BE2C (cell line): Measurements from ENCODE around the gene ENAH.

ENCODE experiments used
- DNase-seq: peaks from one replicate; pipeline ENCODE4 v3.0.0-alpha.2; 2020
- H3K27me3 ChIP-seq: fragments of 250-450 bp; sonication (Bioruptor Pico); 2 replicates; pipeline ENCODE4 v1.5.1; 2020; ENCODE audit warnings: mild to moderate bottlenecking
- H3K36me3 ChIP-seq: fragments of 250-450 bp; sonication (Bioruptor Pico); 2 replicates; pipeline ENCODE4 v1.5.1; 2020; ENCODE audit warnings: mild to moderate bottlenecking
- H3K4me1 ChIP-seq: fragments of 250-450 bp; sonication (Bioruptor Pico); 2 replicates; pipeline ENCODE4 v1.5.1; 2020
- H3K4me3 ChIP-seq: 2 replicates; pipeline ENCODE4 v1.5.1; 2011; ENCODE audit warnings: low read depth, low read length
- H3K9me3 ChIP-seq: fragments of 250-450 bp; sonication (Bioruptor Pico); 2 replicates; pipeline ENCODE4 v1.5.1; 2020
- CTCF ChIP-seq: IDR thresholded peaks from 2 replicates; pipeline ENCODE4 v1.5.1; 2012; ENCODE audit warnings: mild to moderate bottlenecking, low read depth, low read length

Gene ENAH

GRCh38 chr1:225592362-225593025, 60.4 kb downstream of the ENAH start:
- no peaks in the 10 kb centered on the region for H3K4me1 ChIP-seq
- no peak overlapping the region for H3K4me3 ChIP-seq
- no peaks in the 10 kb centered on the region for H3K27me3 ChIP-seq
- no peak for TF ChIP-seq CTCF
- H3K36me3 ChIP-seq: peaks cover 7% of the 10 kb centered on the region; the same call in 1 of the 2 replicates
- no peaks in the 10 kb centered on the region for H3K9me3 ChIP-seq
- DNase-seq: no peak

- Histone ChIP-seq H3K9me3 (no peaks in the 10 kb centered on the region), H3K4me1 (no peaks in the 10 kb centered on the region), H3K4me3 (no peak overlapping the region), H3K27me3 (no peaks in the 10 kb centered on the region), H3K36me3 (no peaks in the 10 kb centered on the region)
- no peak for TF ChIP-seq CTCF
- DNase-seq: no peak
These were observed 65.6 kb downstream of the ENAH start for GRCh38 chr1:225587310-225587709.

GRCh38 chr1:225581186-225581585, 71.7 kb downstream of the ENAH start:
- TF ChIP-seq CTCF: no peak
- H3K27me3 ChIP-seq: no peaks in the 10 kb centered on the region
- no peak for DNase-seq

GRCh38 chr1:225580238-225581099, 72.5 kb downstream of the ENAH start:
- H3K4me1 ChIP-seq: peaks cover 8% of the 10 kb centered on the region
- no peaks in the 10 kb centered on the region for H3K9me3 ChIP-seq
- no peak for TF ChIP-seq CTCF
- no peaks in the 10 kb centered on the region for H3K36me3 ChIP-seq
- H3K27me3 ChIP-seq: no peaks in the 10 kb centered on the region
- no peak overlapping the region for H3K4me3 ChIP-seq
- DNase-seq: peak; percentile 12

More at GRCh38 chr1:225581186-225581585, 71.7 kb downstream of the ENAH start:
- no peaks in the 10 kb centered on the region for H3K36me3 ChIP-seq
- peaks cover 8% of the 10 kb centered on the region for H3K4me1 ChIP-seq
- no peak overlapping the region for H3K4me3 ChIP-seq
- H3K9me3 ChIP-seq: no peaks in the 10 kb centered on the region

GRCh38 chr1:225578251-225578977, 74.5 kb downstream of the ENAH start:
- TF ChIP-seq CTCF: no peak
- no peak for DNase-seq
- Histone ChIP-seq H3K9me3 (no peaks in the 10 kb centered on the region; the same call in 1 of the 2 replicates), H3K4me1 (peaks cover 8% of the 10 kb centered on the region), H3K36me3 (no peaks in the 10 kb centered on the region), H3K27me3 (no peaks in the 10 kb centered on the region), H3K4me3 (no peak overlapping the region)
